HFF-Myc (cell line): ENCODE measurements around the gene RBM28.

Experiments used
- DNase-seq: peaks from one replicate; pipeline ENCODE4 v3.0.0-alpha.2; 2011; ENCODE audit warnings: low read depth; ENCODE audit errors: extremely low read depth
- H3K4me3 ChIP-seq: replicated peaks from 2 replicates; pipeline ENCODE4 v1.5.1; 2011; ENCODE audit warnings: low read depth, mild to moderate bottlenecking, control low read depth, low read length
- CTCF ChIP-seq: IDR thresholded peaks from 2 replicates; pipeline ENCODE4 v1.5.1; 2012; ENCODE audit warnings: mild to moderate bottlenecking, low read depth, low read length, control low read depth; ENCODE audit errors: missing control alignments

The RBM28 gene

GRCh38 chr7:128257458-128257857, 86.2 kb downstream of the RBM28 start:
- no peak for TF ChIP-seq CTCF
- no peak overlapping the region for H3K4me3 ChIP-seq
- DNase-seq = no peak

GRCh38 chr7:128255271-128255670, 88.4 kb downstream of the RBM28 start:
- DNase-seq = no peak
- no peak overlapping the region for H3K4me3 ChIP-seq
- no peak for TF ChIP-seq CTCF

- no peak for TF ChIP-seq CTCF
- DNase-seq = no peak
- H3K4me3 ChIP-seq = no peak overlapping the region
Measured at GRCh38 chr7:128254470-128254869, 89.2 kb downstream of the RBM28 start.

DNA sequence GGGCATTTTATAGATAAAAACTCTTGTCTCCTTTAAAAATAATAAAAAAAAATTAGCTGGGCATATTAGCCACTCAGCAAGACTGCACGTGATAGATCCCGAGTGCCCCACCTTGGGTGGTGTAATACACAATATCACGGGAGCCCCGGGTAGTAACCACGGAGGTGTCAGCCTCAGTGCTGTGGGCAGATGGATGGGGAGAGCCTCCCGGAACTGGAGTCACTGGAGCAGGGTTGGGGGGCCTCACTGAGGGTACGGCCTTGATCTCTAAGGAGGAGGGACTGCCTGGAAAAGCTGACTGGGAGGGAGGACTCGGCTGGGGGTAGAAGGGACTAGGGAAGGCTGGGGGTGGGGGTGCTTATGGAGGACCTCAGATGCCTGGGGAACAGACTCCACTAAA, 90.0 kb downstream of the RBM28 start:
- H3K4me3 ChIP-seq = no peak overlapping the region
- DNase-seq = no peak
- TF ChIP-seq CTCF = no peak

- H3K4me3 ChIP-seq = no peak overlapping the region
- DNase-seq = no peak
- TF ChIP-seq CTCF = no peak
Measured at GRCh38 chr7:128251337-128251736, 92.4 kb downstream of the RBM28 start.
